Mesendoderm (in vitro differentiated cells): ENCODE measurements around the gene HEXIM1.

Experiments used
- DNase-seq: peaks from one replicate; pipeline ENCODE4 v3.0.0; 2013
- H2AK5ac ChIP-seq: 2 replicates; pipeline ENCODE4 v1.6.1; 2013; ENCODE audit warnings: low read length, inconsistent platforms
- H2BK120ac ChIP-seq: 2 replicates; pipeline ENCODE4 v1.6.1; 2013; ENCODE audit warnings: low read depth, mild to moderate bottlenecking, low read length, moderate library complexity, mixed read lengths
- H2BK15ac ChIP-seq: replicated peaks from 2 replicates; pipeline ENCODE4 v1.6.1; 2013; ENCODE audit warnings: low read depth, mild to moderate bottlenecking, moderate library complexity
- H2BK5ac ChIP-seq: 2 replicates; pipeline ENCODE4 v1.6.1; 2013; ENCODE audit warnings: low read length, inconsistent platforms
- H3K18ac ChIP-seq: 2 replicates; pipeline ENCODE4 v1.6.1; 2013; ENCODE audit warnings: mild to moderate bottlenecking, low read length, mixed read lengths
- H3K23ac ChIP-seq: one replicate; pipeline ENCODE4 v1.6.1; 2013; ENCODE audit warnings: low read length
- H3K27ac ChIP-seq: 2 replicates; pipeline ENCODE4 v1.5.1; 2013; ENCODE audit warnings: low read depth, mild to moderate bottlenecking, inconsistent platforms, low read length, moderate library complexity
- H3K27me3 ChIP-seq: 2 replicates; pipeline ENCODE4 v1.6.1; 2013; ENCODE audit warnings: low read length, control low read depth, mild to moderate bottlenecking, inconsistent platforms; ENCODE audit not compliant: insufficient read depth, poor library complexity
- H3K36me3 ChIP-seq: 2 replicates; pipeline ENCODE4 v1.6.1; 2013; ENCODE audit warnings: low read length, inconsistent platforms; ENCODE audit not compliant: control insufficient read depth, insufficient read depth
- H3K4ac ChIP-seq: one replicate; pipeline ENCODE4 v1.6.1; 2013; ENCODE audit warnings: low read depth, mild to moderate bottlenecking, low read length, moderate library complexity
- H3K4me1 ChIP-seq: 2 replicates; pipeline ENCODE4 v1.6.1; 2013; ENCODE audit warnings: low read depth, low read length, inconsistent platforms; ENCODE audit not compliant: control insufficient read depth
- H3K4me2 ChIP-seq: 2 replicates; pipeline ENCODE4 v1.6.1; 2013; ENCODE audit warnings: low read length
- H3K4me3 ChIP-seq: 2 replicates; pipeline ENCODE4 v1.5.1; 2013; ENCODE audit warnings: mild to moderate bottlenecking, low read length
- H3K56ac ChIP-seq: one replicate; pipeline ENCODE4 v1.6.1; 2013; ENCODE audit warnings: low read length
- H3K79me1 ChIP-seq: 2 replicates; pipeline ENCODE4 v1.6.1; 2013; ENCODE audit warnings: low read length, inconsistent platforms
- H3K79me2 ChIP-seq: 2 replicates; pipeline ENCODE4 v1.6.1; 2013; ENCODE audit warnings: mild to moderate bottlenecking, low read length; ENCODE audit not compliant: control insufficient read depth, insufficient read depth
- H3K9ac ChIP-seq: 2 replicates; pipeline ENCODE4 v1.6.1; 2013; ENCODE audit warnings: low read length, inconsistent platforms
- H4K5ac ChIP-seq: one replicate; pipeline ENCODE4 v1.6.1; 2013; ENCODE audit warnings: low read length
- H4K8ac ChIP-seq: one replicate; pipeline ENCODE4 v1.6.1; 2013; ENCODE audit warnings: low read depth, mild to moderate bottlenecking, control low read depth, low read length, moderate library complexity
- whole genome bisulfite sequencing: extraction: QIAGEN DNeasy Blood & Tissue Kit; methylation state at CpG from one replicate; pipeline ENCODE4 v1.1.7; 2013; ENCODE audit warnings: low lambda C conversion rate, missing lambda C conversion rate; ENCODE audit not compliant: insufficient coverage; ENCODE audit errors: extremely low coverage; 5-methylcytosine and 5-hydroxymethylcytosine counted together

The HEXIM1 gene

GRCh38 chr17:45139533-45139920, 8.7 kb upstream of the HEXIM1 start:
- H3K4me1 ChIP-seq: peaks cover 11% of the 10 kb centered on the region
- H2BK15ac ChIP-seq: no peak overlapping the region
- no peak overlapping the region for H3K23ac ChIP-seq
- H2BK120ac ChIP-seq: no peak overlapping the region
- H2AK5ac ChIP-seq: no peak overlapping the region
- no peak overlapping the region for H4K8ac ChIP-seq
- H3K4me2 ChIP-seq: no peak overlapping the region
- H3K4me3 ChIP-seq: no peak overlapping the region
- H2BK5ac ChIP-seq: no peak overlapping the region
- H3K79me1 ChIP-seq: no peaks in the 10 kb centered on the region
- no peaks in the 10 kb centered on the region for H3K27me3 ChIP-seq
- no peak overlapping the region for H3K27ac ChIP-seq
- no peaks in the 10 kb centered on the region for H3K36me3 ChIP-seq
- no peak overlapping the region for H3K56ac ChIP-seq
- WGBS: no CpG with 5 or more reads among the region's 4 CpGs
- no peak overlapping the region for H4K5ac ChIP-seq
- DNase-seq: no peak
- H3K18ac ChIP-seq: no peak overlapping the region
- no peaks in the 10 kb centered on the region for H3K79me2 ChIP-seq
- H3K4ac ChIP-seq: no peak overlapping the region
- H3K9ac ChIP-seq: no peak overlapping the region

DNA sequence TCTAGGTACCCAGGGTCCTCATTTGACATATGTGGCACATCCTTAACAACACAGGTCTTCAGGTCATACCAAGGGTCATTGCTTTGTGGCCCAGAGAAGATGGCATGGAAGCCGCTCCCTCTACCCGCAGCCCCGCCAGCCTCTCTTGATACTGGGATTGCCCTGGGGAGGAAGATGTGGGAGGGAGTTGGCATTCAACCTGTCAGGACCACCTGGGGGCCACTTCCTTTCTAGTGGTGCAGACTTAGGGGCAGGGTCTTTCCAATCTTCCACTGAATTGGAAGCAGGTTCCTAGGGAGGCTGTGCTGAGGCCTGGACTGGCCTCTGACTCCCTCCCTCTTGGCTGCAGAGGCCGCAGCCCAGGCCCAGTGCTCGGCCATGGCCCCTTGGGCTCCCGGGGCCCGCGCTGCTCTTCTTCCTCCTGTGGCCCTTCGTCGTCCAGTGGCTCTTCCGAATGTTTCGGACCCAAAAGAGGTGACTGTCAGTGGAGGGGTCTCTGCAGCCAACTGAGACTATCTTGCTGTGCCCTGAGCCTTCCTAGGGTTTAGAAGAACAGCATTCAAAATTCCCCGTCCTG, 5.1 kb upstream of the HEXIM1 start:
- Histone ChIP-seq H3K56ac (peak overlapping the region; percentile 90), H3K18ac (peak overlapping the region; percentile 68), H4K5ac (no peak overlapping the region), H3K79me2 (no peaks in the 10 kb centered on the region), H2BK5ac (no peak overlapping the region), H2AK5ac (peak overlapping the region; percentile 58), H3K23ac (peak overlapping the region; percentile 89), H3K4me3 (no peak overlapping the region), H3K9ac (peak overlapping the region; percentile 87), H3K4ac (no peak overlapping the region), H3K27ac (peak overlapping the region; percentile 91), H4K8ac (no peak overlapping the region), H3K27me3 (no peaks in the 10 kb centered on the region), H3K4me2 (peak overlapping the region; percentile 80), H3K4me1 (peaks cover 11% of the 10 kb centered on the region), H3K79me1 (peaks cover 2% of the 10 kb centered on the region), H3K36me3 (no peaks in the 10 kb centered on the region), H2BK120ac (no peak overlapping the region), H2BK15ac (no peak overlapping the region)
- DNase-seq: peak; percentile 29
- WGBS: no CpG with 5 or more reads among the region's 13 CpGs

GRCh38 chr17:45143767-45144198, 4.5 kb upstream of the HEXIM1 start:
- Histone ChIP-seq H3K4me1 (peaks cover 11% of the 10 kb centered on the region), H3K23ac (peak overlapping the region; percentile 74), H2BK5ac (peak overlapping the region; percentile 40), H3K27ac (peak overlapping the region; percentile 91), H3K18ac (peak overlapping the region; percentile 68), H2AK5ac (no peak overlapping the region), H3K4me2 (peak overlapping the region; percentile 80), H3K9ac (peak overlapping the region; percentile 87), H2BK15ac (no peak overlapping the region), H3K79me1 (peaks cover 2% of the 10 kb centered on the region), H3K36me3 (no peaks in the 10 kb centered on the region), H3K27me3 (no peaks in the 10 kb centered on the region), H4K8ac (peak overlapping the region; percentile 66), H3K4ac (peak overlapping the region; percentile 46), H2BK120ac (no peak overlapping the region), H3K56ac (peak overlapping the region; percentile 90), H4K5ac (no peak overlapping the region), H3K4me3 (peak overlapping the region; percentile 46), H3K79me2 (no peaks in the 10 kb centered on the region)
- DNase-seq: peak; percentile 91
- no CpG with 5 or more reads among the region's 21 CpGs for WGBS

GRCh38 chr17:45144199-45145034, 3.9 kb upstream of the HEXIM1 start:
- WGBS: no CpG with 5 or more reads among the region's 71 CpGs
- Histone ChIP-seq H2BK5ac (peak overlapping the region; percentile 40), H3K9ac (peak overlapping the region; percentile 87), H4K5ac (peak overlapping the region; percentile 62), H3K23ac (peak overlapping the region; percentile 74), H2BK15ac (no peak overlapping the region), H2BK120ac (no peak overlapping the region), H3K27me3 (no peaks in the 10 kb centered on the region), H3K4me2 (peak overlapping the region; percentile 80), H2AK5ac (no peak overlapping the region), H3K4me3 (peak overlapping the region; percentile 46), H3K4ac (peak overlapping the region; percentile 46), H3K18ac (peak overlapping the region; percentile 68), H4K8ac (no peak overlapping the region), H3K36me3 (no peaks in the 10 kb centered on the region), H3K4me1 (peaks cover 11% of the 10 kb centered on the region), H3K79me2 (peaks cover 2% of the 10 kb centered on the region), H3K79me1 (peaks cover 2% of the 10 kb centered on the region), H3K27ac (peak overlapping the region; percentile 91), H3K56ac (peak overlapping the region; percentile 90)
- DNase-seq: no peak

GRCh38 chr17:45145035-45145389, 3.3 kb upstream of the HEXIM1 start:
- Histone ChIP-seq H4K8ac (no peak overlapping the region), H3K18ac (peak overlapping the region; percentile 68), H3K4me1 (peaks cover 9% of the 10 kb centered on the region), H3K23ac (no peak overlapping the region), H3K56ac (peak overlapping the region; percentile 90), H4K5ac (no peak overlapping the region), H3K36me3 (no peaks in the 10 kb centered on the region), H3K4me3 (no peak overlapping the region), H2BK120ac (no peak overlapping the region), H3K9ac (peak overlapping the region; percentile 87), H3K27me3 (no peaks in the 10 kb centered on the region), H3K27ac (peak overlapping the region; percentile 25), H2BK5ac (no peak overlapping the region), H3K4ac (peak overlapping the region; percentile 10), H3K79me2 (peaks cover 7% of the 10 kb centered on the region), H2BK15ac (no peak overlapping the region), H3K79me1 (peaks cover 5% of the 10 kb centered on the region), H3K4me2 (no peak overlapping the region), H2AK5ac (no peak overlapping the region)
- WGBS: no CpG with 5 or more reads among the region's 8 CpGs
- no peak for DNase-seq
